Measurements from ENCODE around the gene MSH3.

GRCh38 chr5:80698369-80698768 lies 43.9 kb downstream of the MSH3 start:
- no peak for TF ChIP-seq POLR2A (IDR thresholded peaks at IDR 0.05)
- no peak for TF ChIP-seq CTCF (IDR thresholded peaks at IDR 0.05)

Measured in testis (tissue), 2 donors.